T follicular helper cell (primary cell): ENCODE results near the gene FAM229B.
"Not testable (repeated sequence)": the region's sequence is repeated elsewhere in the genome, so short reads cannot be mapped to it uniquely, and the experiment has no call there.

Experiments
- DNase-seq: peaks from one replicate; pipeline ENCODE4 v3.0.0-alpha.2; 2020; ENCODE audit warnings: low read depth

The FAM229B gene

GRCh38 chr6:112065426-112065986 lies 21.9 kb upstream of the FAM229B start:
- no peak for DNase-seq

GRCh38 chr6:112066606-112067005 lies 20.8 kb upstream of the FAM229B start:
- no peak for DNase-seq

- no peak for DNase-seq
These were observed 5.8 kb upstream of the FAM229B start for GRCh38 chr6:112081569-112081968.

- DNase-seq: no peak
These were observed 1.9 kb upstream of the FAM229B start for GRCh38 chr6:112085286-112086065.

GRCh38 chr6:112086744-112087135 lies 651 bp upstream of the FAM229B start:
- no peak for DNase-seq

GRCh38 chr6:112087916-112088315 lies 525 bp downstream of the FAM229B start:
- no peak for DNase-seq

GRCh38 chr6:112096901-112097300 lies 9.5 kb downstream of the FAM229B start:
- DNase-seq: no peak

GRCh38 chr6:112100561-112100960 lies 13.2 kb downstream of the FAM229B start:
- no peak for DNase-seq

- not testable (repeated sequence) for DNase-seq
These were observed 18.6 kb downstream of the FAM229B start for GRCh38 chr6:112106026-112106425.

- no peak for DNase-seq
These were observed 19.2 kb downstream of the FAM229B start for GRCh38 chr6:112106562-112106961.

GRCh38 chr6:112109262-112109661 lies 21.9 kb downstream of the FAM229B start:
- no peak for DNase-seq

- DNase-seq: no peak
These were observed 26.0 kb downstream of the FAM229B start for GRCh38 chr6:112113431-112113830.

- no peak for DNase-seq
These were observed 26.5 kb downstream of the FAM229B start for GRCh38 chr6:112113918-112114317.

GRCh38 chr6:112114577-112115223 lies 27.3 kb downstream of the FAM229B start:
- DNase-seq: no peak

- no peak for DNase-seq
These were observed 28.8 kb downstream of the FAM229B start for GRCh38 chr6:112116221-112116620.

GRCh38 chr6:112117554-112117953 lies 30.2 kb downstream of the FAM229B start:
- DNase-seq: no peak

GRCh38 chr6:112118034-112118433 lies 30.6 kb downstream of the FAM229B start:
- DNase-seq: no peak

GRCh38 chr6:112122756-112123155 lies 35.4 kb downstream of the FAM229B start:
- no peak for DNase-seq

GRCh38 chr6:112123982-112124381 lies 36.6 kb downstream of the FAM229B start:
- DNase-seq: no peak

GRCh38 chr6:112128208-112128607 lies 40.8 kb downstream of the FAM229B start:
- no peak for DNase-seq

GRCh38 chr6:112130878-112131277 lies 43.5 kb downstream of the FAM229B start:
- no peak for DNase-seq

- no peak for DNase-seq
These were observed 51.7 kb downstream of the FAM229B start for GRCh38 chr6:112139052-112139451.

GRCh38 chr6:112141707-112142106 lies 54.3 kb downstream of the FAM229B start:
- no peak for DNase-seq
